Stimulated activated CD8-positive, alpha-beta memory T cell treated with anti-CD3 and anti-CD28 coated beads, Interleukin-12 subunit alpha, Interleukin-12 subunit beta, amount 100 ng/mL, for 4 hours (primary cell): ENCODE data around the gene B4GALNT2.
"Not testable (repeated sequence)": the region's sequence is repeated elsewhere in the genome, so short reads cannot be mapped to it uniquely, and the experiment has no call there.

Experiments used
- DNase-seq: peaks from one replicate; pipeline ENCODE4 v3.0.0-alpha.2; 2020; ENCODE audit warnings: low read depth

B4GALNT2 gene

DNA sequence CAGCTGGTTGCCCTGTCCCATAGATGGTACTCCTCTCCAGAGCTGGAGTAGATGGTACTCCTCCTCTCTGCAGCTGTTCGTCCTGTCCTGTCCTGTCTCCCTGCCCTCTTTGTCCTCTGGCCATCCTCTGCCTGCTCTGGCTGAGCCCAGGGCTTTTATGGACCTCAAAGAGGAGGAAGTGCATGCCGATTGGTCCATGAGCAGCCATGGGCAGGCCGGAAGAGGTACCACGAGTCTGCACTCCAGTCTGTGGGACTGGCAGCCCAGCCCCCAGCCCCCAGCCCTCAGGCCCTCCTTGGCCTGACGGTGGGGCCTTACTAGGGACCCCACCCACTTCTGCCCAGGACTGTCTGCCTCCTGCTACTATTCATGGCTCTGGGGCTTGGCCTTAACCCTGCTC, 50.8 kb downstream of the B4GALNT2 start:
- DNase-seq: no peak

GRCh38 chr17:49183801-49184200, 51.2 kb downstream of the B4GALNT2 start:
- DNase-seq: no peak

DNA sequence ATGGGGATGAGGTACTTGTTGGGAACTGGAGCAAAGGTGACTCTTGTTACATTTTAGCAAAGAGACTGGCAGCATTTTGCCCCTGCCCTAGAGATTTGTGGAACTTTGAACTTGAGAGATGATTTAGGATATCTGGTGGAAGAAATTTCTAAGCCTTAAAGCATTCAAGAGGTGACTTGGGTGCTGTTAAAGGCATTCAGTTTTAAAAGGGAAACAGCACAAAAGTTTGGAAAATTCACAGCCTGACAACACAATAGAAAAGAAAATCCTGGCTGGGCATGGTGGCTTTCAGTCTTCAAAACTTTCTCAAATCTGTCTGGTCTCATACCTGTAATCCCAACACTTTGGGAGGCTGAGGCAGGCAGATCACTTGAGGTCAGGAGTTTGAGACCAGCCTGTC, 52.0 kb downstream of the B4GALNT2 start:
- DNase-seq: not testable (repeated sequence)

- not testable (repeated sequence) for DNase-seq
Observed at GRCh38 chr17:49185381-49185780, 52.8 kb downstream of the B4GALNT2 start.

- no peak for DNase-seq
Observed at GRCh38 chr17:49187301-49187700, 54.7 kb downstream of the B4GALNT2 start.

- DNase-seq: no peak
Observed at GRCh38 chr17:49190932-49191331, 58.4 kb downstream of the B4GALNT2 start.

DNA sequence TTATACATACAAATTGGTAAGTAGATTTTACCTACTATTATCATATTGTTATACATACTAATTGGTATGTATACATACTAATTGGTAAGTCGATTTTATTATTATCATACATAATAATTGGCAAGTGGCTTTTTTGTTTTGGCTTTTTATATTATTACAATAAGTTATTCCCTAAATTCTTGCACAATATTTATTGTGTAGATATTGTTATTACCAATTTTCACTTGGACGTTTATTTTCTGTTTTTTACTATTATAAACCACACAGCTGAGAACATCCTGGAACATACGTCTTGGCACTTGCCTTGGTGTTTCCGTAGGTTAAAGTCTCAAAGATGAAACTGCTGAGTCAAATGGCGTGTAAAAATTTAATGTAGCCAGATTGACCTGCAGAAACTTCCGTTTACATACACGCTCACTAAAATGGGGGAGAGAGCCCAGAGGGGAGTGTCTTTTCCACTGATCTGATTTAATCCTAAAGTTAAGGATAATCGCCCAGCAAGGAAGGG, 58.9 kb downstream of the B4GALNT2 start:
- no peak for DNase-seq

GRCh38 chr17:49191917-49192741, 59.6 kb downstream of the B4GALNT2 start:
- peak; percentile 84 for DNase-seq

DNA sequence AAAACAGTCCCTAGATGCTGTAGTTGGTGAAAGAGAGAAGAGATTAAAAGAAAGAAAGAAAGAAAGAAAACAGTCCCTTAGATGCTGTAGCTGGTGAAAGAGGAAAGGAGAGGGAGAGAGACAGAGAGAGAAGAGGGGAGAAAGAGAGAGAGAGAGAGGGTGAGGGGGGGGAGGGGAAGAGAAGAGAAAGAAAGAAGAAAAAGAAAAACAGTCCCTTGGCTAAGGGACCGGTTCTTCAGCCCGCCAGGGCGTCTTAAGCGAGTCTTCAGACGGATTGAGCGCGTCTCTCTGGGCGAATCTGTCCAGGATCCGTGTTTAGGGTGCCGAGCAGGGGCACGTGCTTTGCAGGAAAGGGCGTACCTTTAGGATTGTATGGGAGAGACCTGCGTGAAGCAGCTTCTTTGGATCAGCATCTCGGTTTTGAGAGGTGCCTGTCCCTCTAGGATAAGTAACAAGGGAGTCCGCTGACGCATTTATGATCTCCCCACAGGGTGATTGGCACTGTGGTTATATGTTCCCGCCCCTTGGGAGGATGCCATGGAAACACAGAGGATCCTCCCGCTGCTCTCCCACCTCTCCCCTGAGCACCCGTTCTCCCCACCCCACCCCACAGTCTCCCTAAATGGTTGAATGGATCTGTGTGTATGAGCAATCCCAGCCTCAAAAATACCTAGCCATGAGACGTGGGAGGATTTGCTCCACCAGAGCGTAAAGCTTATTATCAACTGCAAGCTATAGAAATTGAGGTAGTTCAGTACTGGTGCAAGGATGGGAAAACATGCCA, 61.1 kb downstream of the B4GALNT2 start:
- no peak for DNase-seq

DNA sequence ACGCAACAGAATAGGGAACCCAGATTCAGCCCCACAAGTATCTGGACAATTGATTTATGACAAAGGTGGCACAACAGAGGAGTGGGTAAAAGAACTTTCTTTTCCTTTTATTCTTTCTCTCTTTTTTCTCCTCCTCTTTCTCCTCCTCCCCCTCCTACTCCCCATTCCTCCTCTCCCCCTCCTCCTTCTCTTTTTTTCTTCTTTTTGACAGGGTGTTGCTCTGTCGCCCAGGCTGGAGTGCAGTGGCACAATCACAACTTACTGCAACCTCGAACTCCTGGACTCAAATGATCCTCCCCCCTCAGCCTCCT, 61.7 kb downstream of the B4GALNT2 start:
- DNase-seq: no peak

DNA sequence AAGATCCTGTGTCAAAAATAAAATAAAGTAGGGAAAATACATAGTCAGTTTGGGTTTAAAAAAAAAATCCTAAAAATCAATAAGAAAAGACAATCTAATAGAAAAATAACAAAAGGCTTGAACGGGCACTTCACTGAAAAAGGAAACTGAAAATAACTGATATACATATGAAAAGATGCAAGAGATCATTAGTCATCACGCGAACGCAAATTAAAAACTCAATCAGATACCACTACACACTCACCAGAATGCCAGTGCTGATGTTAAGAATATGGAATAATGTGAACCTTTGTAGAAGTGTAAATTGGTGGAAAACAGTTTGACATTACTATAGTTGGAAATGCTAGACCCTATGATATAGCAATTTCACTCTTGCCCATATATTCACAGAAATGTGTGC, 63.2 kb downstream of the B4GALNT2 start:
- no peak for DNase-seq

DNA sequence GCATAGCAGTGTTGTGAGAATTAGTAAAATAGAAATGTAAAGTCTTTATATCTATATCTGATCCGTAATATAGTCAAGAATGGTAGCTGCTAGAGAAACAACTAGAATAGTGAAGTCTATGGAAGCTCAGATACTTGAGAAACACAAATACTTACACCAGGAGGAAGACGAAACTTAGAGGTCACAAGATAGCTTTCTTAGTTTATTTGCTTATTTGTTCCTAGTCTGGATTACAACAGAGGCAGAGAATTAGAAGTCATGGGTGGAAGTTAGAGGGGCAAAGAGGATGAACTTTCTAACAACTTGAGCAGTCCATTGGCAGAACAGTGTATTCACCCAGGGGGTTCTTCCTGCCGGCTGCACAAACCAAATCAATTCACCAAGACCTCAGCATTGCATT, 64.0 kb downstream of the B4GALNT2 start:
- no peak for DNase-seq

DNA sequence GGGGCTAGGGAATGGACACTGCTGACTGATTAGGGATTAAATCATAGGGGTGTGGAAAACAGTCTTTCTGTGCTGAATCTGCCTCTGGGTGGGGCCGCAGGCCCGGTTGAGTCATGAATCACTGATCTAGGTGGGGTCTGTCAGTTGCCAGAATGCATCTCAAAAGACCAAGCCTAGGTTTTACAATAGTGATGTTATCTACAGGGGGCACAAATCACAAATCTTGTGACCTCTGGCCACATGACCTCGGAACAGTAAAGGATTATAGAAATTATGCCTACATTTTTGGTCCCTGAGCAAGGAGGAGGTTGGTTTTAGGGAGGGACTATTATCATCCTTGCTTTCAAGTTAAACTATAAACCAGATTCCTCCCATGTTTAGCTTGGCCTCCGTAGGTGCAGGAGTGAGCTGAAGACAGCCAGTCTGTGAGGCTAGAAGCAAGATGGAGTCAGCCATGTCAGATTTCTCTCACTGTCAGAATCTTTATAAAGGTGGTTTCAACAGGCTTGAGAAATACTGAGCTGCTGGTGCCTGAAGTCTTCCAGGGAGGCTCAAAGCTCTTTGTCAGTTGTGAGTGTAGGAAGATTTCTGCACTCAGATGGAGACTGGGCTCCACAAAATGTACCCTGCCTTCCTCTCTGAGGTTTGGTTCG, 64.9 kb downstream of the B4GALNT2 start:
- DNase-seq: no peak

- DNase-seq: no peak
Observed at GRCh38 chr17:49198211-49198610, 65.6 kb downstream of the B4GALNT2 start.

- no peak for DNase-seq
Observed at GRCh38 chr17:49200423-49201083, 68.0 kb downstream of the B4GALNT2 start.

- no peak for DNase-seq
Observed at GRCh38 chr17:49201481-49201927, 68.9 kb downstream of the B4GALNT2 start.

DNA sequence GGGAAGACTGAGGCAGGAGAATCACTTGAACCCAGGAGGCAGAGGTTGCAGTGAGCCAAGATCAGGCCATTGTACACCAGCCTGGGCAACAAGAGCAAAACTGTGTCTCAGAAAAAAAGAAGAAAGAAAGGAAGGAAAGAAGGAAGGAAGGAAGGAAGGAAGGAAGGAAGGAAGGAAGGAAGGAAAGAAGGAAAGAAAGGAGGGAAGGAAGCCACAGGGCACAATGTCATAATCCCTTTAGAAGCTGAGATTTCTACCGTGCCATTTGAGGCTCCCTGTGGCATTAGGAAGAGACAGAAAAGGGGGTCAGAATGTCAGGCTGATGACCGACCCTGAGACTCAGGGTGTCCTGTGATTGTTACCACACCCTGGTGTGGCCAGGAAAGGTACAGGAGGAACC, 71.2 kb downstream of the B4GALNT2 start:
- no peak for DNase-seq

DNA sequence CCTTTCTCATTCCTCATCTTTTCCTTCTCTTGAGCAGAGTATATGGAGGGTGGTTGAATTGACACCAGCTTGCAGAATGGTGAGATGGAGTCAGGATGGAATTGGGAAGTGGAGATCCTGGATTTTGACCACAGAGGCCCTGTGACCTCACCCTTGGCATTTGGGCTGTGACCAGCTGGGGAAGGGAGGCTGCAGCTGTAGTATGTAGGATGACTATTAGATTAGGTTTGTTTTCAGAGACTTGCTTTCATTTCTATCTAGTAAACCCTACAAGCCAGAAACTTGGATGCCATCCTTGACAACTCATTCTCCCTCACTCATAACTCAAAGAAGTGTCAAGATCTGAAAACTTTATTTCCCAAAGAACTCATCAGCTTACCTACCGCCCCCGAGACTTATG, 71.9 kb downstream of the B4GALNT2 start:
- DNase-seq: no peak

GRCh38 chr17:49209061-49209571, 76.5 kb downstream of the B4GALNT2 start:
- DNase-seq: no peak

DNA sequence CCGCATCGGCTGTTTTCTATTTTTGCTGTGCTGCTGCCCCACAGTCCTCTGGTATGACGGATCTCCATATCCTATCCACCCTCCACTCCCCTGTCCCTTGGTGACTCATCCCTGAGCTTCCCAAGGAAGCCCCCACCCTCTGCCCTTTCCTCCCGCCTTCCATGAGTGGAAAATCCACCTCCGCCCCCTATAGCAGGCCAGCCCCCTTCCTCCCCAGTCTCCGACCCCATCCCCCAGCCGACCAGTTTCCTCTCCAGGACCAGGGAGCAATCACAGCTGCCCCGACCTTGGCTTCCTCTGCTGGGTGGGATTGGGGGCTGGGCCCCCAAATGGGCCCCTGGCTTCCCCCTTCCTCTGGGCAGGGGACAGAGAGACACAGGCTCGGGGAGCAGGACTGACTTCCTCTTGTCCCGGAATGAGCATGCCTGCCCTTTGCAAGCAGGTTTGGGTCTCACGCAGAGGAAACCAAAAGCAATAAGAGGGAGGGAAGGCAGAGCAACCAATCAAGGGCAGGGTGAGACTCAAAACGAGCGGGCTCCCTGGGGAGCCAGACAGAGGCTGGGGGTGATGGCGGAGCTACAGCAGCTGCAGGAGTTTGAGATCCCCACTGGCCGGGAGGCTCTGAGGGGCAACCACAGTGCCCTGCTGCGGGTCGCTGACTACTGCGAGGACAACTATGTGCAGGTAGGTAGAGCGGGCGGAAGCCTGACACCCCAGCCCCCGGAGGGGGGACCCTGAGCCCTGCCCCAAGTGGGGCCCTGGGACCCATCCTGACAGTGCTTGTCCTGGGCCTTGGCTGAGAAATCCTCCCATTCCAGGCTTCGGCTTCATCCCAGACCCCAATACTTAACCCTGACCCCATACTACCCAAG, 77.8 kb downstream of the B4GALNT2 start, which contains the start of the genes ABI3 and GNGT2:
TSS of gene ABI3 (plus strand) at position 550 of the 872 bp plus-strand sequence. CDS start at position 568, 18 bp downstream.
TSS of gene GNGT2 (minus strand) at position 417 of the 872 bp plus-strand sequence. CDS start 3,152 bp downstream, outside the sequence.
- no peak for DNase-seq

- no peak for DNase-seq
Observed at GRCh38 chr17:49213399-49213798, 80.8 kb downstream of the B4GALNT2 start.
